Gastroesophageal sphincter (tissue), 3 donors: ENCODE measurements around the gene TNIP1.

ENCODE experiments used
- POLR2A ChIP-seq, 2 donors: fragments of 450-650 bp; IDR thresholded peaks; one replicate each; pipeline ENCODE4 v1.6.1; 2017; ENCODE audit warnings: antibody characterized with exemption in 2 of 2, mild to moderate bottlenecking in 2 of 2, moderate library complexity in 1 of 2
- POLR2AphosphoS5 ChIP-seq: sonication (generic); formaldehyde crosslinking; IDR thresholded peaks from one replicate; pipeline ENCODE4 v1.6.1; 2017; ENCODE audit warnings: antibody characterized with exemption
- TF ChIP-seq, protein P1 (sequence below), 4 experiments: fragments of 200-600 bp in 2 of 4; fragments of 450-650 bp in 2 of 4; sonication (generic) in 1 of 4; IDR thresholded peaks; one replicate each; pipeline ENCODE4 v1.5.1; 2017 to 2019; ENCODE audit warnings: antibody characterized with exemption in 4 of 4, mild to moderate bottlenecking in 2 of 4, moderate library complexity in 2 of 4

DNA sequence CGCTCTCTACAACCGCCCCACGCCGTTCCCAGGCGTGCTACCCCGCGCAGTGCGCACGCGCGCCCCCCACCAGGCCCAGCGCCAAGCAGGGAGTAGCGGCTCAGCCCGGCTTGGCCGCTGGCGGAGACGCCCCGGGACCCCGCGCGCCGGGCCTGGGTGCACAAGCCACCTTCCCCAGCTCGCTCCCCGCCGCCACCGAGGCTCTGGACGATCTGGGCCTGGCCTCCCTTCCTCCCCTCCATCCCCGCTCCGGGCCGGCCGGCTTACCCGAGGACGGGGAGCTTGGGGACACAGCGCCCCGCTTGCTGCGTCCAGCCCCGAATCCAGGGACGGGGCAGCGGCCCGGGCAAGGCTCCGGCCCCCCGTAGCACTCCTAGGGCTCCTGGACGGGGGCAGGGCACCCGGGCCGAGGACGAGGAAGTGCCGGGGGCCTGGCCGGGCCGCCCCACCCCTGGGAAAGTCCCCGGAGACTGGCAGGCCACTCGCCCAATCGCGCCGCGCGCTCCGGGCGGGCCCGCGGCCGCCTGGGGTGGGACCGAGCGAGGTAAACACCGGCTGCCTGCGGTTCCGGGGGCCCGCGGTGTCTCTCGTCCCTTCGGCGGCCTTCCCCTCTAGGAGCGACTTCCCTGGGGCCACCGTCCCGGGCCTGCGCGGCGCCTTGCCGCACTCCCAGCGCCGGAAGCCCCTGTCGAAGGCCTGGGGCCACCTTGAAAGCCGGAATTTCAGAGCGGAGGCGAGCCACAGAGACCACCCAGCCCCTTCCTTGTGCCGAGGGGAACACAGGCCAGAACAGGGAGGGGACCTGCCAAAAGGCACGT lies at the start of gene TNIP1:
- TF ChIP-seq POLR2A (IDR thresholded peaks at IDR 0.05) (peak in 1 of 2 donors; percentile 64), POLR2AphosphoS5 (peak; percentile 82)
- TF ChIP-seq, protein P1, sequence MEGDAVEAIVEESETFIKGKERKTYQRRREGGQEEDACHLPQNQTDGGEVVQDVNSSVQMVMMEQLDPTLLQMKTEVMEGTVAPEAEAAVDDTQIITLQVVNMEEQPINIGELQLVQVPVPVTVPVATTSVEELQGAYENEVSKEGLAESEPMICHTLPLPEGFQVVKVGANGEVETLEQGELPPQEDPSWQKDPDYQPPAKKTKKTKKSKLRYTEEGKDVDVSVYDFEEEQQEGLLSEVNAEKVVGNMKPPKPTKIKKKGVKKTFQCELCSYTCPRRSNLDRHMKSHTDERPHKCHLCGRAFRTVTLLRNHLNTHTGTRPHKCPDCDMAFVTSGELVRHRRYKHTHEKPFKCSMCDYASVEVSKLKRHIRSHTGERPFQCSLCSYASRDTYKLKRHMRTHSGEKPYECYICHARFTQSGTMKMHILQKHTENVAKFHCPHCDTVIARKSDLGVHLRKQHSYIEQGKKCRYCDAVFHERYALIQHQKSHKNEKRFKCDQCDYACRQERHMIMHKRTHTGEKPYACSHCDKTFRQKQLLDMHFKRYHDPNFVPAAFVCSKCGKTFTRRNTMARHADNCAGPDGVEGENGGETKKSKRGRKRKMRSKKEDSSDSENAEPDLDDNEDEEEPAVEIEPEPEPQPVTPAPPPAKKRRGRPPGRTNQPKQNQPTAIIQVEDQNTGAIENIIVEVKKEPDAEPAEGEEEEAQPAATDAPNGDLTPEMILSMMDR (IDR thresholded peaks at IDR 0.05) = no peak
